ENCODE data around the gene RAD52.

GRCh38 chr12:969821-970220 lies 20.3 kb upstream of the RAD52 start:
- no peak for TF ChIP-seq CTCF (conservative IDR thresholded peaks at IDR 0.05)
- TF ChIP-seq ZFX (IDR thresholded peaks at IDR 0.05), result no peak
